ENCODE results near the gene TKT. TPM values are rescaled to one million over a fixed set of nuclear protein-coding genes. Genes with fewer than 3 reads are reported as not detected.
A peak's percentile ranks its signal among the peaks of the same experiment; 100 is the strongest.

The TKT gene, protein sequence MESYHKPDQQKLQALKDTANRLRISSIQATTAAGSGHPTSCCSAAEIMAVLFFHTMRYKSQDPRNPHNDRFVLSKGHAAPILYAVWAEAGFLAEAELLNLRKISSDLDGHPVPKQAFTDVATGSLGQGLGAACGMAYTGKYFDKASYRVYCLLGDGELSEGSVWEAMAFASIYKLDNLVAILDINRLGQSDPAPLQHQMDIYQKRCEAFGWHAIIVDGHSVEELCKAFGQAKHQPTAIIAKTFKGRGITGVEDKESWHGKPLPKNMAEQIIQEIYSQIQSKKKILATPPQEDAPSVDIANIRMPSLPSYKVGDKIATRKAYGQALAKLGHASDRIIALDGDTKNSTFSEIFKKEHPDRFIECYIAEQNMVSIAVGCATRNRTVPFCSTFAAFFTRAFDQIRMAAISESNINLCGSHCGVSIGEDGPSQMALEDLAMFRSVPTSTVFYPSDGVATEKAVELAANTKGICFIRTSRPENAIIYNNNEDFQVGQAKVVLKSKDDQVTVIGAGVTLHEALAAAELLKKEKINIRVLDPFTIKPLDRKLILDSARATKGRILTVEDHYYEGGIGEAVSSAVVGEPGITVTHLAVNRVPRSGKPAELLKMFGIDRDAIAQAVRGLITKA
- 186 and 196 TPM in 2 replicates for total RNA-seq (2021)
- percentile 71 among the genes with signal in this experiment for Bru-seq, nascent RNA
- percentile 72 among the genes with signal in this experiment for BruChase-seq, experiment 1, labeled RNA remaining after a 2-hour chase
- BruChase-seq, experiment 2, labeled RNA remaining after a 6-hour chase = percentile 79 among the genes with signal in this experiment
- long read RNA-seq, transcript TKT-208 (14 exons, 3,010 nt) = major isoform, 78 of 112 reads
- long read RNA-seq, transcript TKT-203 (15 exons, 2,831 nt) = minor isoform, 6 of 112 reads
- long read RNA-seq, partial matches to known transcripts = 18 of 112 reads
- long read RNA-seq, other reads (novel, unspliced or antisense) = 10 of 112 reads

DNA sequence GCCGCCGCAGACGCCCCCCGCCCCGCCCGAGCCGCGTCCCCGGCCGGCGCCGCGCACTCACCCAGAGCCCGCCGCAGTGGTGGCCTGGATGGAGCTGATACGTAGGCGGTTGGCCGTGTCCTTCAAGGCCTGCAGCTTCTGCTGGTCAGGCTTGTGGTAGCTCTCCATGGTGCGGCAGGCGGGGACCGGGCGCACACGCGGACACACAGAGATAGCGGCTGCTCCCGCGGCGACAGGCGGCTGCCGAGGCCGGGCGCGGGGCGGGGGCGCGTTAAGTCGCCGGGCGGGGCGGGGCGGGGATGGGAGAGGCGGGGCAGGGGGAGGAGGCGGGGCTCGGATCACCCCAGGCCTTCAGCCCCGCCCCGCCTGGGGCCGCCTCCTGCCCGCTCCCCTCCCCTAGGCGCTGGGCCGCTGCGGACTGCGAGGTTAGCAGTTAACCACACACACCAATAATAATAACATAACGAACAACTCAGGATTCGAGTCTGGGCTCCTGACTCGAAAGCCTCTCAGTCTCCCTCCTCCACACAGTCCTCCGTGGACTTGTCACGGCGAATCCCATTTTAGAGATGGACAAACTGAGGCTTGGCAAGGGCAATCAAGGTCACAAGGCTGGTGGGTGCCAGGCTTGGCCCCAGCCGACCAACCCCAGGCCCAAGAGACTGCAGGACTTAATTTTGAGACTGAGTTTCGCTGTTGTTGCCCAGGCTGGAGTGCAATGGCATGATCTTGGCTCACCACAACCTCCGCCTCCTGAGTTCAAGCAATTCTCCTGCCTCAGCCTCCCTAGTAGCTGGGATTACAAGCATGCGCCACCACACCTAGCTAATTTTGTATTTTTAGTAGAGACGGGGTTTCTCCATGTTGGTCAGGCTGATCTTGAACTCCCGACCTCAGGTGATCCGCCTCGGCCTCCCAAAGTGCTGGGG is at the start of gene TKT:
Gene TKT, minus strand, starts transcription at position 248 of the 929 bp plus-strand sequence. Its CDS starts 80 bp downstream, at position 168.
- H3K4me1 ChIP-seq (ENCODE audit: insufficient read depth, low read length, poor library complexity, severe bottlenecking) = no peaks in the 10 kb centered on the region
- no peak for TF ChIP-seq EZH2 (IDR thresholded peaks at IDR 0.05; ENCODE audit: borderline replicate concordance, low read depth, low read length, poor library complexity, severe bottlenecking)
- TF ChIP-seq, protein P1, sequence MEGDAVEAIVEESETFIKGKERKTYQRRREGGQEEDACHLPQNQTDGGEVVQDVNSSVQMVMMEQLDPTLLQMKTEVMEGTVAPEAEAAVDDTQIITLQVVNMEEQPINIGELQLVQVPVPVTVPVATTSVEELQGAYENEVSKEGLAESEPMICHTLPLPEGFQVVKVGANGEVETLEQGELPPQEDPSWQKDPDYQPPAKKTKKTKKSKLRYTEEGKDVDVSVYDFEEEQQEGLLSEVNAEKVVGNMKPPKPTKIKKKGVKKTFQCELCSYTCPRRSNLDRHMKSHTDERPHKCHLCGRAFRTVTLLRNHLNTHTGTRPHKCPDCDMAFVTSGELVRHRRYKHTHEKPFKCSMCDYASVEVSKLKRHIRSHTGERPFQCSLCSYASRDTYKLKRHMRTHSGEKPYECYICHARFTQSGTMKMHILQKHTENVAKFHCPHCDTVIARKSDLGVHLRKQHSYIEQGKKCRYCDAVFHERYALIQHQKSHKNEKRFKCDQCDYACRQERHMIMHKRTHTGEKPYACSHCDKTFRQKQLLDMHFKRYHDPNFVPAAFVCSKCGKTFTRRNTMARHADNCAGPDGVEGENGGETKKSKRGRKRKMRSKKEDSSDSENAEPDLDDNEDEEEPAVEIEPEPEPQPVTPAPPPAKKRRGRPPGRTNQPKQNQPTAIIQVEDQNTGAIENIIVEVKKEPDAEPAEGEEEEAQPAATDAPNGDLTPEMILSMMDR (conservative IDR thresholded peaks at IDR 0.05; ENCODE audit: low read depth, low read length) = no peak
- H3K9me3 ChIP-seq (ENCODE audit: low read depth, low read length, poor library complexity, severe bottlenecking) = no peaks in the 10 kb centered on the region
- ChIA-PET POLR2A (ENCODE audit: low non-redundant PET) (interaction anchor here (0.6 kb wide), 2 partner anchors 9 to 432 kb away, joined by 3 to 6 read pairs; no protein-coding TSS in a partner anchor), CTCF (no interaction called here)
- H3K36me3 ChIP-seq (ENCODE audit: insufficient read depth, low read length, poor library complexity, severe bottlenecking) = no peaks in the 10 kb centered on the region
- no TSS peak for BruUV-seq (replicated peaks)
- intact Hi-C loops (cut with micrococcal nuclease; ENCODE audit: unreplicated experiment) = no loop called here
- H3K27me3 ChIP-seq (replicated peaks; ENCODE audit: insufficient read depth, low read depth, low read length, poor library complexity) = no peaks in the 10 kb centered on the region
- H3K27ac ChIP-seq (ENCODE audit: low read depth, low read length, poor library complexity, severe bottlenecking) = peak within 1 kb of the TSS; percentile 82
- peak within 1 kb of the TSS; percentile 83 for H3K4me3 ChIP-seq (ENCODE audit: low read depth, low read length, poor library complexity, severe bottlenecking)
- DNase-seq (ENCODE audit: low spot score) = peak; percentile 81

DNA sequence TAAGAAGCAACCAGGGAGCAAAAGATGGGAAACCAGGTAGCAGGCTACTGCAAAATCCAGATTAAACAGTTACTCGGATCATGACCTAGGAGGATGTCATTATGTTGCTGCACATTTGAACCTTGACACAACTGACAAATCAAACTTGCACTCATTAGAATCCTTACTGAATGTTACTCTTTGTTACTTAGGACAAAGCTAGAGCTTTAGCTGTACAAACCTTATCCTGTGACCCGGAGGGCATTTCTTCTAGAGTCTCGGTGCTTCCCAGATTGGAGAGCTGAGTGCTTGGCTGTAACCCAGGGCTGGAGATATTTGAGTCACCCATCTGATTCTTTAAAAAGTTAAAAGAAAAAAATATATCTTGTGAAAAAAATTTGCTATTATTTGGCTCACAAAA is 48.1 kb upstream of the TKT start:
- DNase-seq (ENCODE audit: low spot score) = no peak
- intact Hi-C loops (cut with micrococcal nuclease; ENCODE audit: unreplicated experiment) = no loop called here
- POLR2A ChIA-PET (ENCODE audit: low non-redundant PET) = no interaction called here
- Histone ChIP-seq H3K27me3 (replicated peaks; ENCODE audit: insufficient read depth, low read depth, low read length, poor library complexity) (no peaks in the 10 kb centered on the region), H3K36me3 (ENCODE audit: insufficient read depth, low read length, poor library complexity, severe bottlenecking) (no peaks in the 10 kb centered on the region), H3K4me1 (ENCODE audit: insufficient read depth, low read length, poor library complexity, severe bottlenecking) (no peaks in the 10 kb centered on the region), H3K9me3 (ENCODE audit: low read depth, low read length, poor library complexity, severe bottlenecking) (no peaks in the 10 kb centered on the region), H3K4me3 (ENCODE audit: low read depth, low read length, poor library complexity, severe bottlenecking) (no peak overlapping the region), H3K27ac (ENCODE audit: low read depth, low read length, poor library complexity, severe bottlenecking) (no peak overlapping the region)
- TF ChIP-seq, protein P1 (conservative IDR thresholded peaks at IDR 0.05; ENCODE audit: low read depth, low read length) = no peak
- no peak for TF ChIP-seq EZH2 (IDR thresholded peaks at IDR 0.05; ENCODE audit: borderline replicate concordance, low read depth, low read length, poor library complexity, severe bottlenecking)
- BruUV-seq (replicated peaks) = no TSS peak
- CTCF ChIA-PET = no interaction called here

DNA sequence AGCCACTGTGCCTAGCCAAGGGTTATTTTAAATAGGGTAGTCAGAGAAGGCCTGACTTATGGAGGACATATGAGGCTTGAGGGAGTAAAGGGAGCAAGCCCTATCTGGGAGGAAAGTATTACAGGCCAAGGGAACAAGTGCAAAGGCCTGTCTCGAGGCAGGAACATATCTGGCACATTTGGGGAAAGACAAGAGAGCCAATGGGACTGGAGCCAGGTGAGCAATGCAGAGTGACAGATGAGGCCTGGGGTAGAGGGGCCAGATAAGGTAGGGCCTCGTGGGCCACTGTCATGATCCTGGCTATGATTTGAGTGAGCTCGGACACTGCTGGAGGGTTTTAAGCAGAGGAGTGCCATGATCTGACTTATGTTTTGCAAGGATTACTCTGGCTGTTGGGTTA is 47.7 kb upstream of the TKT start:
- CTCF ChIA-PET = interaction anchor here (0.6 kb wide), 1 partner anchor 32 kb away, joined by 3 read pairs; no protein-coding TSS in a partner anchor
- no TSS peak for BruUV-seq (replicated peaks)
- intact Hi-C loops (cut with micrococcal nuclease; ENCODE audit: unreplicated experiment) = no loop called here
- no peak for TF ChIP-seq EZH2 (IDR thresholded peaks at IDR 0.05; ENCODE audit: borderline replicate concordance, low read depth, low read length, poor library complexity, severe bottlenecking)
- TF ChIP-seq, protein P1 (conservative IDR thresholded peaks at IDR 0.05; ENCODE audit: low read depth, low read length) = no peak
- Histone ChIP-seq H3K36me3 (ENCODE audit: insufficient read depth, low read length, poor library complexity, severe bottlenecking) (peaks cover under 1% of the 10 kb centered on the region), H3K27me3 (replicated peaks; ENCODE audit: insufficient read depth, low read depth, low read length, poor library complexity) (no peaks in the 10 kb centered on the region), H3K4me3 (ENCODE audit: low read depth, low read length, poor library complexity, severe bottlenecking) (no peak overlapping the region), H3K27ac (ENCODE audit: low read depth, low read length, poor library complexity, severe bottlenecking) (no peak overlapping the region), H3K9me3 (ENCODE audit: low read depth, low read length, poor library complexity, severe bottlenecking) (no peaks in the 10 kb centered on the region), H3K4me1 (ENCODE audit: insufficient read depth, low read length, poor library complexity, severe bottlenecking) (no peaks in the 10 kb centered on the region)
- DNase-seq (ENCODE audit: low spot score) = no peak
- POLR2A ChIA-PET (ENCODE audit: low non-redundant PET) = no interaction called here

All from A673 (cell line).